H9 (cell line): ENCODE measurements around the gene HOOK2. TPM values are rescaled to one million over a fixed set of nuclear protein-coding genes. Genes with fewer than 3 reads are reported as not detected.

Source experiments
- DNase-seq: peaks from one replicate; pipeline ENCODE4 v3.0.0-alpha.2; 2017
- H2AFZ ChIP-seq: one replicate; pipeline ENCODE4 v1.6.1; 2013; ENCODE audit warnings: mild to moderate bottlenecking, low read length, control low read depth, moderate library complexity
- H2AK5ac ChIP-seq: 2 replicates; pipeline ENCODE4 v1.6.1; 2013; ENCODE audit warnings: low read length, control low read depth, mixed read lengths; ENCODE audit not compliant: insufficient read length
- H2BK120ac ChIP-seq: one replicate; pipeline ENCODE4 v1.6.1; 2013; ENCODE audit warnings: low read depth, mild to moderate bottlenecking, low read length, control low read depth, inconsistent platforms; ENCODE audit not compliant: poor library complexity, severe bottlenecking
- H2BK12ac ChIP-seq: 2 replicates; pipeline ENCODE4 v1.6.1; 2013; ENCODE audit warnings: low read length, control low read depth, mixed read lengths, low read depth; ENCODE audit not compliant: insufficient read length
- H2BK15ac ChIP-seq: 2 replicates; pipeline ENCODE4 v1.6.1; 2013; ENCODE audit warnings: low read depth, low read length, control low read depth
- H2BK20ac ChIP-seq: one replicate; pipeline ENCODE4 v1.6.1; 2013; ENCODE audit warnings: low read depth, mild to moderate bottlenecking, low read length, control low read depth, inconsistent platforms; ENCODE audit not compliant: poor library complexity, severe bottlenecking
- H2BK5ac ChIP-seq: 2 replicates; pipeline ENCODE4 v1.6.1; 2013; ENCODE audit warnings: low read length, control low read depth, mixed read lengths; ENCODE audit not compliant: insufficient read length
- H3K14ac ChIP-seq: 2 replicates; pipeline ENCODE4 v1.6.1; 2013; ENCODE audit warnings: low read length, control low read depth; ENCODE audit not compliant: insufficient read depth
- H3K18ac ChIP-seq: 2 replicates; pipeline ENCODE4 v1.6.1; 2013; ENCODE audit warnings: low read depth, mild to moderate bottlenecking, mixed read lengths, low read length, control low read depth; ENCODE audit not compliant: insufficient read length
- H3K23ac ChIP-seq: 2 replicates; pipeline ENCODE4 v1.6.1; 2013; ENCODE audit warnings: low read length, control low read depth, mixed read lengths, low read depth; ENCODE audit not compliant: insufficient read length
- H3K23me2 ChIP-seq: 2 replicates; pipeline ENCODE4 v1.6.1; 2013; ENCODE audit warnings: low read depth, mild to moderate bottlenecking, mixed read lengths, low read length, control low read depth; ENCODE audit not compliant: insufficient read length, poor library complexity, severe bottlenecking
- H3K27ac ChIP-seq: 2 replicates; pipeline ENCODE4 v1.5.1; 2013; ENCODE audit warnings: low read length, control low read depth, mixed read lengths, low read depth; ENCODE audit not compliant: insufficient read length
- H3K27me3 ChIP-seq: 2 replicates; pipeline ENCODE4 v1.6.1; 2013; ENCODE audit warnings: low read length, control low read depth, inconsistent platforms; ENCODE audit not compliant: insufficient read depth
- H3K4ac ChIP-seq: 2 replicates; pipeline ENCODE4 v1.6.1; 2013; ENCODE audit warnings: low read depth, mild to moderate bottlenecking, control low read depth, inconsistent platforms, low read length, moderate library complexity
- H3K4me1 ChIP-seq: 2 replicates; pipeline ENCODE4 v1.6.1; 2013; ENCODE audit warnings: low read length, control low read depth, inconsistent platforms; ENCODE audit not compliant: insufficient read depth
- H3K4me2 ChIP-seq: 2 replicates; pipeline ENCODE4 v1.6.1; 2013; ENCODE audit warnings: low read length, control low read depth, mixed read lengths; ENCODE audit not compliant: insufficient read length, insufficient read depth
- H3K56ac ChIP-seq: 2 replicates; pipeline ENCODE4 v1.6.1; 2013; ENCODE audit warnings: low read depth, mild to moderate bottlenecking, mixed read lengths, low read length, control low read depth; ENCODE audit not compliant: insufficient read length
- H3K79me1 ChIP-seq: 2 replicates; pipeline ENCODE4 v1.6.1; 2013; ENCODE audit warnings: low read depth, mild to moderate bottlenecking, moderate library complexity, low read length, control low read depth, inconsistent platforms; ENCODE audit not compliant: insufficient read depth, poor library complexity, severe bottlenecking
- H3K79me2 ChIP-seq: 2 replicates; pipeline ENCODE4 v1.6.1; 2013; ENCODE audit warnings: low read length, control low read depth, inconsistent platforms; ENCODE audit not compliant: insufficient read depth
- H3K9ac ChIP-seq: 2 replicates; pipeline ENCODE4 v1.6.1; 2013; ENCODE audit warnings: low read length, control low read depth, mixed read lengths; ENCODE audit not compliant: insufficient read length; ENCODE audit errors: extremely low read depth
- H3K9me3 ChIP-seq: one replicate; pipeline ENCODE4 v1.6.1; 2013; ENCODE audit warnings: low read depth, low read length, inconsistent platforms; ENCODE audit not compliant: control insufficient read depth
- H3T11ph ChIP-seq: one replicate; pipeline ENCODE4 v1.6.1; 2013; ENCODE audit warnings: mild to moderate bottlenecking, low read length, control low read depth, inconsistent platforms
- H4K20me1 ChIP-seq: one replicate; pipeline ENCODE4 v1.6.1; 2013; ENCODE audit not compliant: control insufficient read depth, insufficient read length, insufficient read depth
- H4K5ac ChIP-seq: 2 replicates; pipeline ENCODE4 v1.6.1; 2013; ENCODE audit warnings: low read depth, mild to moderate bottlenecking, mixed read lengths, low read length, control low read depth; ENCODE audit not compliant: insufficient read length
- H4K8ac ChIP-seq: replicated peaks from 2 replicates; pipeline ENCODE4 v1.6.1; 2013; ENCODE audit warnings: low read length, control low read depth, mixed read lengths, low read depth; ENCODE audit not compliant: insufficient read length
- H4K91ac ChIP-seq: 2 replicates; pipeline ENCODE4 v1.6.1; 2013; ENCODE audit warnings: low read depth, mild to moderate bottlenecking, moderate library complexity, mixed read lengths, low read length, control low read depth; ENCODE audit not compliant: insufficient read length
- H3K27ac Mint-ChIP-seq, 3 experiments: 2 replicates in 2 of 3; 3 replicates in 1 of 3; pipeline ENCODE4 v1.8.0; 2020 to 2021; ENCODE audit warnings: mixed read lengths in 3 of 3, mild to moderate bottlenecking in 1 of 3, moderate library complexity in 1 of 3
- H3K27me3 Mint-ChIP-seq: 2 replicates; pipeline ENCODE4 v1.8.0; 2021; ENCODE audit warnings: low read depth, mild to moderate bottlenecking, moderate library complexity, mixed read lengths
- H3K36me3 Mint-ChIP-seq, 3 experiments: 2 replicates in 2 of 3; 3 replicates in 1 of 3; pipeline ENCODE4 v1.8.0; 2020 to 2021; ENCODE audit warnings: low read depth in 3 of 3, mixed read lengths in 3 of 3; ENCODE audit not compliant: insufficient read depth in 1 of 3
- H3K4me1 Mint-ChIP-seq, 2 experiments: 2 replicates each; pipeline ENCODE4 v1.8.0; 2020; ENCODE audit warnings: mixed read lengths in 2 of 2
- H3K4me3 Mint-ChIP-seq, 2 experiments: 2 replicates in 1 of 2; 3 replicates in 1 of 2; pipeline ENCODE4 v1.8.0; 2020 to 2021; ENCODE audit warnings: mild to moderate bottlenecking in 2 of 2, mixed read lengths in 2 of 2, moderate library complexity in 1 of 2
- H3K9me3 Mint-ChIP-seq, 2 experiments: 2 replicates in 1 of 2; 3 replicates in 1 of 2; pipeline ENCODE4 v1.8.0; 2020; ENCODE audit warnings: mild to moderate bottlenecking in 2 of 2, mixed read lengths in 2 of 2, moderate library complexity in 1 of 2
- WGBS: extraction: QIAGEN DNeasy Blood & Tissue Kit; methylation state at CpG from one replicate; pipeline ENCODE4 v1.1.7; 2013; ENCODE audit warnings: missing lambda C conversion rate, low lambda C conversion rate, mixed read lengths; ENCODE audit not compliant: insufficient read length; ENCODE audit errors: extremely low coverage; 5-methylcytosine and 5-hydroxymethylcytosine counted together
- total RNA-seq: library from RNA; stranded (reverse); gene quantifications from 2 replicates; pipeline ENCODE4 v1.2.1, GENCODE V29; 2021
- TF ChIP-seq, protein P1 (sequence below): fragments of 200-600 bp; sonication (generic); conservative IDR thresholded peaks from 3 replicates; pipeline ENCODE4 v1.8.0; 2021; ENCODE audit warnings: antibody characterized with exemption, mild to moderate bottlenecking

HOOK2 gene
- total RNA-seq, 1 experiment from 2014 or later, result 64.7 TPM

DNA sequence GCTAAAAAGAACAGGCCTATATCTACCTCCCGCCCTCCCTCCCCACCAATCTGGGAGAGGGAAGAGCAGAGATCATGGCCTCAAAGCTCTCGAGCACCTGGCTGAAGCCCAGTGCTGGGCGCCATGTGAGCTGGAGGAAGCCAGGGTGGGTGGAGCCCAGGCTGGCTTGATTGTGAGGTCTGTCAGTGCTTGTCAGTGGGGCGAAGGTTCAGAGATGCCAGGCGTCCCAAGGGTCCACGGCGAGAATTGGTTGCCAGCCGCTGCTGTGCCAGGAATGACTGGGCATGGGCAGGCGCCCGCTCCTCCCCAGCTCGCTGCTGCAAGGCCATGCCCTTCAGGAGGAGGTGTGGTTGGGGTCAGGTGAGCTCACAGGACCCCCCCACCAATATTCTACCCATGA lies 12.3 kb downstream of the HOOK2 start:
- H3K79me2 ChIP-seq, result no peaks in the 10 kb centered on the region
- H3K18ac ChIP-seq, result no peak overlapping the region
- H2BK120ac ChIP-seq, result no peak overlapping the region
- H3K4me2 ChIP-seq, result no peak overlapping the region
- no peaks in the 10 kb centered on the region for H3K79me1 ChIP-seq
- Mint-ChIP-seq H3K27me3 (no peaks in the 10 kb centered on the region; the same call in 1 of the 2 replicates), H3K36me3 (peaks cover 28 to 58% (median 55%) of the 10 kb centered on the region in 3 experiments), H3K4me3 (no peak overlapping the region), H3K27ac (no peak overlapping the region), H3K9me3 (peaks cover 0 to 3% of the 10 kb centered on the region in 2 experiments; a peak in 2 of 5 replicates), H3K4me1 (peaks cover 2 to 12% of the 10 kb centered on the region in 2 experiments)
- no peak overlapping the region for H2AK5ac ChIP-seq
- no peaks in the 10 kb centered on the region for H4K20me1 ChIP-seq
- H2AFZ ChIP-seq, result no peak overlapping the region
- no peak for DNase-seq
- H3K27ac ChIP-seq, result no peak overlapping the region
- no peak overlapping the region for H2BK15ac ChIP-seq
- no peak overlapping the region for H3K14ac ChIP-seq
- H2BK5ac ChIP-seq, result no peak overlapping the region
- H3K9me3 ChIP-seq, result no peaks in the 10 kb centered on the region
- H3K27me3 ChIP-seq, result no peaks in the 10 kb centered on the region
- H2BK20ac ChIP-seq, result no peak overlapping the region
- no peak overlapping the region for H3K9ac ChIP-seq
- no peak overlapping the region for H3K23ac ChIP-seq
- no peak overlapping the region for H4K91ac ChIP-seq
- no peak overlapping the region for H4K5ac ChIP-seq
- WGBS, result no CpG with 5 or more reads among the region's 11 CpGs
- no peak overlapping the region for H3K4ac ChIP-seq
- H2BK12ac ChIP-seq, result no peak overlapping the region
- no peak overlapping the region for H3T11ph ChIP-seq
- H3K23me2 ChIP-seq, result no peaks in the 10 kb centered on the region
- TF ChIP-seq, protein P1, sequence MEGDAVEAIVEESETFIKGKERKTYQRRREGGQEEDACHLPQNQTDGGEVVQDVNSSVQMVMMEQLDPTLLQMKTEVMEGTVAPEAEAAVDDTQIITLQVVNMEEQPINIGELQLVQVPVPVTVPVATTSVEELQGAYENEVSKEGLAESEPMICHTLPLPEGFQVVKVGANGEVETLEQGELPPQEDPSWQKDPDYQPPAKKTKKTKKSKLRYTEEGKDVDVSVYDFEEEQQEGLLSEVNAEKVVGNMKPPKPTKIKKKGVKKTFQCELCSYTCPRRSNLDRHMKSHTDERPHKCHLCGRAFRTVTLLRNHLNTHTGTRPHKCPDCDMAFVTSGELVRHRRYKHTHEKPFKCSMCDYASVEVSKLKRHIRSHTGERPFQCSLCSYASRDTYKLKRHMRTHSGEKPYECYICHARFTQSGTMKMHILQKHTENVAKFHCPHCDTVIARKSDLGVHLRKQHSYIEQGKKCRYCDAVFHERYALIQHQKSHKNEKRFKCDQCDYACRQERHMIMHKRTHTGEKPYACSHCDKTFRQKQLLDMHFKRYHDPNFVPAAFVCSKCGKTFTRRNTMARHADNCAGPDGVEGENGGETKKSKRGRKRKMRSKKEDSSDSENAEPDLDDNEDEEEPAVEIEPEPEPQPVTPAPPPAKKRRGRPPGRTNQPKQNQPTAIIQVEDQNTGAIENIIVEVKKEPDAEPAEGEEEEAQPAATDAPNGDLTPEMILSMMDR, result no peak
- no peaks in the 10 kb centered on the region; the same call in 1 of the 2 replicates for H3K4me1 ChIP-seq
- no peak overlapping the region for H3K56ac ChIP-seq
- H4K8ac ChIP-seq, result no peak overlapping the region
